HL-60 (cell line): ENCODE data around the gene REG3A.

Experiments used
- DNase-seq, 2 experiments: peaks; one replicate each; pipeline ENCODE4 v3.0.0-alpha.2; 2010 to 2020; ENCODE audit warnings: low read depth in 1 of 2, low spot score in 1 of 2
- H3K27ac ChIP-seq: fragments of 250-450 bp; sonication (Bioruptor Pico); replicated peaks from 2 replicates; pipeline ENCODE4 v1.5.1; 2020; ENCODE audit warnings: mild to moderate bottlenecking, moderate library complexity
- H3K27me3 ChIP-seq: fragments of 250-450 bp; sonication (Bioruptor Pico); 2 replicates; pipeline ENCODE4 v1.5.1; 2021; ENCODE audit warnings: mild to moderate bottlenecking, moderate library complexity; ENCODE audit not compliant: insufficient read depth, poor library complexity, severe bottlenecking
- H3K4me3 ChIP-seq: replicated peaks from 2 replicates; pipeline ENCODE4 v1.5.1; 2011; ENCODE audit warnings: mild to moderate bottlenecking, control low read depth, low read length; ENCODE audit not compliant: insufficient read depth
- CTCF ChIP-seq: IDR thresholded peaks from one replicate; pipeline ENCODE4 v1.5.1; 2011; ENCODE audit warnings: low read length, control low read depth, inconsistent platforms; ENCODE audit not compliant: insufficient read depth
- GABPA ChIP-seq: IDR thresholded peaks from 2 replicates; pipeline ENCODE4 v1.6.1; 2012; ENCODE audit warnings: low read depth
- POLR2AphosphoS5 ChIP-seq: IDR thresholded peaks from 2 replicates; pipeline ENCODE4 v1.6.1; 2012; ENCODE audit warnings: low read depth
- SPI1 ChIP-seq: IDR thresholded peaks from 2 replicates; pipeline ENCODE4 v1.6.1; 2012; ENCODE audit warnings: low read depth, mild to moderate bottlenecking, borderline replicate concordance
- TF ChIP-seq, protein P1 (sequence below): IDR thresholded peaks from 2 replicates; pipeline ENCODE4 v1.6.1; 2012; ENCODE audit warnings: low read depth; ENCODE audit not compliant: insufficient replicate concordance

REG3A gene

DNA sequence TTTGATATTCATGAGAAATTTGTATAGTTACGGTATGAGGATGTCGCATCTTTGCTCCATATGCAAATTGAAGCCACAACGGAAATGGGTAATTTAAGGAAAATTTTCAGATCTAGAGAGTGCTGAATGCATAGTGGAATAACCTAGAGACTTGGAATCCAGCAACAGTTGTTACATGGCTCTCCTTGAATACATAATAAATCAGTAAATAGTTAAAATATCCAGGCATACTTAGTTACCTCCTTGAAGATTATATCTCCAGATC is 33.9 kb downstream of the REG3A start:
- no peaks in the 10 kb centered on the region for H3K27me3 ChIP-seq
- no peak overlapping the region for H3K4me3 ChIP-seq
- TF ChIP-seq POLR2AphosphoS5 (no peak), SPI1 (no peak), GABPA (no peak), CTCF (no peak)
- TF ChIP-seq, protein P1, sequence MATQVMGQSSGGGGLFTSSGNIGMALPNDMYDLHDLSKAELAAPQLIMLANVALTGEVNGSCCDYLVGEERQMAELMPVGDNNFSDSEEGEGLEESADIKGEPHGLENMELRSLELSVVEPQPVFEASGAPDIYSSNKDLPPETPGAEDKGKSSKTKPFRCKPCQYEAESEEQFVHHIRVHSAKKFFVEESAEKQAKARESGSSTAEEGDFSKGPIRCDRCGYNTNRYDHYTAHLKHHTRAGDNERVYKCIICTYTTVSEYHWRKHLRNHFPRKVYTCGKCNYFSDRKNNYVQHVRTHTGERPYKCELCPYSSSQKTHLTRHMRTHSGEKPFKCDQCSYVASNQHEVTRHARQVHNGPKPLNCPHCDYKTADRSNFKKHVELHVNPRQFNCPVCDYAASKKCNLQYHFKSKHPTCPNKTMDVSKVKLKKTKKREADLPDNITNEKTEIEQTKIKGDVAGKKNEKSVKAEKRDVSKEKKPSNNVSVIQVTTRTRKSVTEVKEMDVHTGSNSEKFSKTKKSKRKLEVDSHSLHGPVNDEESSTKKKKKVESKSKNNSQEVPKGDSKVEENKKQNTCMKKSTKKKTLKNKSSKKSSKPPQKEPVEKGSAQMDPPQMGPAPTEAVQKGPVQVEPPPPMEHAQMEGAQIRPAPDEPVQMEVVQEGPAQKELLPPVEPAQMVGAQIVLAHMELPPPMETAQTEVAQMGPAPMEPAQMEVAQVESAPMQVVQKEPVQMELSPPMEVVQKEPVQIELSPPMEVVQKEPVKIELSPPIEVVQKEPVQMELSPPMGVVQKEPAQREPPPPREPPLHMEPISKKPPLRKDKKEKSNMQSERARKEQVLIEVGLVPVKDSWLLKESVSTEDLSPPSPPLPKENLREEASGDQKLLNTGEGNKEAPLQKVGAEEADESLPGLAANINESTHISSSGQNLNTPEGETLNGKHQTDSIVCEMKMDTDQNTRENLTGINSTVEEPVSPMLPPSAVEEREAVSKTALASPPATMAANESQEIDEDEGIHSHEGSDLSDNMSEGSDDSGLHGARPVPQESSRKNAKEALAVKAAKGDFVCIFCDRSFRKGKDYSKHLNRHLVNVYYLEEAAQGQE = no peak
- no peak overlapping the region for H3K27ac ChIP-seq
- DNase-seq = no peak

DNA sequence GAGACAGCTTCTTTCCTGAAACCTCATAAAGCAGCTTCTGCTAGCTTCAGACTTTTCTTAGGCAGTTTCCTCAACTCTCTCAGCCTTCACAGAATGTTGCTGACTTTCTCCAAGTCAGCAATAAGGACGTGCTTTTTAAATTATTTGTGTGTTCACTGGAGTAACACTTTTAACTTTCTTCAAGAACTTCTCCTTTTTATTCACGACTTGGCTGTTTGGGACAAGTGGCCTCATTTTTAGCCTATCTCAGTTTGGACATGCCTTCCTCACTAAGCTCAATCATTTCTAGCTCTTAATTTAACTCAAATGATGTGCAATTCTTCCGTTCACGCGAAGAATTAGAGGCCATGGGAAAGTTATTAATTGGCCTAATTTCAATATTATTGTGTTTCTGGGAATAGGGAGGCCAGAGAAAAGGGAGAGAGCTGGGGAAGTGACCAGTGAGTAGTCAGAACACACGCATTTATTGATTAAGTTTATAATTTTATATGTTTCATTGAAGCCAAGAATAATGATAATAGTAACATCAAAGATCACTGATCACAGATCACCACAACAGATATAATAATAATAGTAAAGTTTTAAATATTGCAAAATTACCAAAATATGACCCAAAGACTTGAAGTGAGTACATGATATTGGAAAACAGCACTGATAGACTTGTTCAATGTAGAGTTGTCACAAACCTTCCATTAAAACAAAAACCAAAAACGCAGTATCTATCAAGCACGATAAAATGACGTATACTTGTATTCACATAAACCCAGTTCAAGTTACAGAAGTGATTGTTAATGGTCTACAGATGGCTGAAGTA is 34.4 kb downstream of the REG3A start:
- DNase-seq = no peak
- Histone ChIP-seq H3K27ac (no peak overlapping the region), H3K27me3 (no peaks in the 10 kb centered on the region), H3K4me3 (no peak overlapping the region)
- no peak for TF ChIP-seq SPI1
- TF ChIP-seq, protein P1 = no peak
- no peak for TF ChIP-seq CTCF
- no peak for TF ChIP-seq POLR2AphosphoS5
- TF ChIP-seq GABPA = no peak

- H3K27ac ChIP-seq = no peak overlapping the region
- no peak for TF ChIP-seq SPI1
- H3K4me3 ChIP-seq = no peak overlapping the region
- no peak for DNase-seq
- no peaks in the 10 kb centered on the region for H3K27me3 ChIP-seq
Observed at GRCh38 chr2:79122676-79123075, 36.9 kb downstream of the REG3A start.

DNA sequence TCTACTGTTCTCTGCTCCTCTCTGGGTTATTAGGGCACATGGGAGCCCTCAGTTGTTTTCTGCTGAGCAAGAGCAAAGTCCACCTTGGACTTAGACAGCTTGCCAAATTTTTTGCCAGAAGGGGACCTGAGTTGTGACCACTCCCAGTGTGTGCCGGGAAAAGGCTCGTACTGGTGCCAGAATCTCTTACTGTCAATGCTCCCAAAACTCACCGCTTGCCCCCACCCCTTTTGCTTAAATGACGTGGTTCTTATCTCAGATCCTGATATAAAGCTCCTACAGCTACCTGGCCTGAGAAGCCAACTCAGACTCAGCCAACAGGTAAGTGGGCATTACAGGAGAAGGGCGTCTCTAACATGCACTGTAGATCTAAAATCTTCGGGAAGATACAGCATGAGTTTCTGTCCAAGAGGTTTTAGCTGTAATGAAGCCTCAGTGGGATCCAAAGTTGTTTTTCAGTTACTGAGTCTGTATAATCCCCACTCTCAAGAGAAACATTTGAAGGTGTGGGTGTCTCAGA is 39.3 kb downstream of the REG3A start, which contains the start of gene REG1A:
REG1A (plus strand) TSS at position 295 of the 520 bp plus-strand sequence. CDS start 374 bp downstream, outside the sequence.
- no peak within 1 kb of the TSS for H3K27ac ChIP-seq
- DNase-seq = no peak
- H3K4me3 ChIP-seq = no peak within 1 kb of the TSS
- TF ChIP-seq POLR2AphosphoS5 (no peak), SPI1 (no peak), GABPA (no peak), CTCF (no peak)
- TF ChIP-seq, protein P1 = no peak
- no peaks in the 10 kb centered on the region for H3K27me3 ChIP-seq
